Activated T-helper 9 cell treated with anti-CD3 and anti-CD28 coated beads, Interleukin-2, amount 50 U/mL, for 16 hours (primary cell): ENCODE measurements around the gene ARID1B.

Source experiments
- DNase-seq: peaks from one replicate; pipeline ENCODE4 v3.0.0-alpha.2; 2020; ENCODE audit warnings: low read depth

Gene ARID1B

DNA sequence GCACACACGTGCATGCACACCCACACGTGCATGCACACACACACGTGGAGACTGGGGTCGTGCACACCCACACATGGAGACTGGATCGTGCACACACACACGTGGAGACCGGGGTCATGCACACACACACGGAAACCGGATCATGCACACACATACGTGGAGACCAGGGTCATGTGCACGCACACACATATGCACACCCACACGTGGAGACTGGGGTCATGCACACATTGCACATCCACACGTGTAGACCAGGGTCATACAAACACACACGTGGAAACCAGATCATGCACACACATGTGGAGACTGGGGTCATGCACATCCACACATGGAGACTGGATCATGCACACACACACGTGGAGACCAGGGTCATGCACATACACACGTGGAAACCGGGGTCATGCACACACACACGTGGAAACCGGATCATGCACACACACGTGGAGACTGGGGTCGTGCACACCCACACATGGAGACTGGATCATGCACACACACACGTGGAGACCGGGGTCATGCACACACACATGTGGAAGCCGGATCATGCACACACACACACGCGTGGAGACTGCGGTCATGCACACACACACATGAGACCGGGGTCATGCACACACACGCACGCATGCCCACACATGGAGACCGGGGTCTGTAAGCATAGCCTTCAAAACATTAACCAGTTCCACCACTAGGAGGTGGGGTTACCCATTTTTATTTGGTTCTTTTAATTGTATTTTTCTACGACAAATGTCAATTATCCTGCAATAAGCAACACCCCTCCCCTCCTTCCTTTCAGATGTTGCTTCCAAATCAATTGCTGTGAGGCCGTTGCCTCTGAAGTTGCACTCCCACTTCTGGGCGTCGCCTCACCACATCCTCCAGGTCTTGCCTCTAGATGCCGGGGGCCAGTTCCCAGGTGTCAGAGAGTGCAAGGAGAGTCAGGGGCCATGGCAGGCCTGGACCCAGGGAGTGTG, 450.3 kb downstream of the ARID1B start:
- no peak for DNase-seq

DNA sequence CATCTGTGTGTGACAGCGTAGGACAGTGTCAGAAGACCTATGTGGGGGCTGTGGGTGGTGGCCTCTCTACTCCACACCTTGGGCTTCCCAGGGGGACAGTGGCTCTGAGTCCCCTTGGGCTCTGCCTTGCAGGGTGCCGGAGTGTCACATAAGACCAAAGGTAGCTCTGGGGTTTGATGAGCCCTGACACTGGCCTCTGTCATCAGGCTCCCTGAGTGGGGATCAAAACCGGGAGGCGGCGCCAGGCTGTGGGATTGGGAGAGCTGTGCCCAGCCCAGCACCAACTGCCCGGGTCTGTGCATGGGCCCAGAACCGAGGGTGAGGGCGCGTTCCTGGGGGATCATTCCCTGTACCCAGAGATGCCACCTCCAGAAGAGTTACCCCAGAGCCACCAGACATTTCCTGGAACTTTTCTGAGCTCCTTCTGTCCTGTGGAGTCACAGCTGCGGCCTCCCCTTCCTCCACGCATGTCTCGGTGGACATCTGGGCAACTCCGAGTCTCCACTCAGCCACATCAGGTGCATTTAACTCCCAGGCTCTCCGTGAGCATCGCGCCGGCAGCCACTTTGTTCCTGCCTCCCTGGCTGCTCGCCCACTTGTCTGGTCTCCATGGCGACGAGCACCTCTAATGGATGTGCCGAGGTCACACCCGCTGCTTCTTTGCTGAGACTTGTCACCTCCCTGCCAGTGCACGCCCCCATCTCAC, 451.4 kb downstream of the ARID1B start:
- DNase-seq = no peak

DNA sequence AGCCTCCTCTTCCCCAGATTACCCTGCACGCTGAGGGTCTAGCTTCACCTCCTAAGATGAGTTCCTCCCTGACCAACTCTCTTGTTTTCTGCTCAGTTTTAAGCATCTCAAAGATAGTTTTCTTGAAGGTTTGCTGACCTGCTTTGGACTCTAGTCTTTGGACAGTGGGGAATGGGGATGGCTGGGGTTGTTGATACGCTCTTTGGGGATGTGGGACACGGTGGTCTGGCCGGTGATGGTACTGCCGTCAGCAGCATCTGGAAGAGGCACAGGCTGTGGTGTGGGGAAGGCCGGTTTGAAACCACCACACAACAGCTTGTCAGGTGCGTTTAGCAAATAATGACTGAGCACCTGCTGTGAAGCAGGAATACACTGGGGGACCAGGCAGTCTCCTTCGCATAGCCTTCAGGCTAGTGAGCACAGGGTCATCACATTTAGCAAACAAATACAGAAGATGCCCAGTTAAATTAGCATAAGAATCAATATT, 452.0 kb downstream of the ARID1B start:
- no peak for DNase-seq

DNA sequence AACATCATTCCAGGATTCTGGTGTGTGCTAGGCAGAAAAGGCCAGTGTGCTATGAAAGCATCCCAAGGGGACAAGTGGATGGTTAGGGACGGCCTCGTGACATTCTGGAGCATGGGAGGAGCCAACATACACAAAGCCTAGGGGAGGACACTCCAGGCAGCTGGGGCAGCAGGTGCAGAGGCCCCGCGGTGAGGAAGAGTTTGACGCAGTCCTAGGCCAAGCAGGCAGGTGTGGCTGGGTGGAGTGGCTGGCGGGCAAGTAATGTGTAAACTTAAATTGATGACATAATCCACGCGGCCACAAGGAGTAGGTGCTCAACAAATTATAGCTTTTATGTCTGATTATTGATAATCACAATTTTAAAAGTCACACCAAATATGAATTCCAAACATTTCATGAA, 452.5 kb downstream of the ARID1B start:
- no peak for DNase-seq

DNA sequence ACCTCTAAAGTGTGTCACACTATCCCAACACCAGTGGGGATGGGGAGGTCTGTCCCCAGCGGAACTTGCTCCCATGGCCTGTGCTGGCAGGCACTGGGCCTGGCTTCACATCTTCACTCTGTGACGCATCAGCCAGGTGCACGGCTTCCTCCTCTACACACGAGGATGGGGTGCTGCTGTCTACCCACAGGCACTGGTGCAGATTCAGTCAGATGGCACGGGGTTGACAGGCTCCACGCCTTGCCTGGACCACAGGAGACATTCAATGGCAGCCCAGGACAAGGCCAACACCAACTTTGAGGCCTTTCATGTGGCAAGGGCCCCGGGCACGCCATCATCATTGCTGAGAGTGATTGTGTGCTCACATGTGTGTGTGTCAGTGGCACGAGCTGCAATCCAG, 453.7 kb downstream of the ARID1B start:
- DNase-seq = no peak

DNA sequence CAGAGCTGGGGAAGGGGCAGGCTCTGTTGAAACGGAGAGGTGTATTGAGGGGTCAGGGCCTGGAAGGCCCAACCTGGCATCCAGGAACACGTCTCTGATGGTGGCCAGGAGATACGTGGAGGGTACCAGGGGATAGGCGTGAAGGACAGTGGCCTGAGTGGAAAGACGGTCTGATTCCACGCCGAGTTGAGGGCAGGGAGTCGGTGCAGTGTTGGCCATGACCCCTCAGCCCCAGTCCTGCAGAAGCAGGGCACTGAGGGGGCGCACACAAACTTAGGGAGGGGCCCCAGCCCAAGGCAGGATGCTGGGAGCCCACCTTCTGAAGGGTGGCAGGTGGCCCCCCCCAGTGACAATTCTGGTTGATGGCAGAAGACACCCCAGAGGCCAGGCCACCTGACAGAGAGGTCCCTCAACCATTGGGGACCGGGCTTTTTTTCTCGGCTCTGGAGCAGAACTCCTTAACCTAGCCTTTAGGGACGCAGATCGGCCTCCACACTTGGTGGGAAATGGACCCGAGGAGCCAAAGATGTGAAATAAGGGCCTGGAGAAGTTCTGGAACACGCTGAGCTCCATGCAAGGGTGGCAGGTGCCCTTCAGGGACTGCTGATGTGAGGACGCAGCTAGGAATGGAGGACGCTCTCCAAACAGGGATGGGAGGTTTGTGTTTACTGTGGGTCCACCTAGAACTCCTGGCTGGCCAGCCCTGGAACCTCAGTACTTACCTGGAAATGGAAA, 455.1 kb downstream of the ARID1B start:
- no peak for DNase-seq

DNA sequence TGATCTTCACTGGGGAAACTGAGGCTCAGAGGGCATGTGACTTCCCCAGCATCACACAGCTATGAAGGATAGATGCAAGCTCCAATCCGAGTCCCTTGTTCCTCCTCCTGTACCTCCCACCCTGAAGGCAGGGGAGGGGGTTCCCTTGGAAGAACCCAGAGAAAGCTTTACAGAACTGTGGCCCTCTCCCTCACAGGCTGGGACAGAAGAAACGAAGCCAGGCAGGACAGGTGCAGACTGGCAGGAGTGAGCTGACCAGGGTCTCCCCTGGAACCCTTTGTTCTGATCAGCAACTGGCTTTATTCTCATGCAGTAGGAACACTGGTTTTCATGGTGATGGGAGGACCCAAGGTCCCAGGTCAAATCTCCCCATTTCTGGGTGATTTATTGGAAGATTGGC, 456.0 kb downstream of the ARID1B start:
- DNase-seq = no peak

DNA sequence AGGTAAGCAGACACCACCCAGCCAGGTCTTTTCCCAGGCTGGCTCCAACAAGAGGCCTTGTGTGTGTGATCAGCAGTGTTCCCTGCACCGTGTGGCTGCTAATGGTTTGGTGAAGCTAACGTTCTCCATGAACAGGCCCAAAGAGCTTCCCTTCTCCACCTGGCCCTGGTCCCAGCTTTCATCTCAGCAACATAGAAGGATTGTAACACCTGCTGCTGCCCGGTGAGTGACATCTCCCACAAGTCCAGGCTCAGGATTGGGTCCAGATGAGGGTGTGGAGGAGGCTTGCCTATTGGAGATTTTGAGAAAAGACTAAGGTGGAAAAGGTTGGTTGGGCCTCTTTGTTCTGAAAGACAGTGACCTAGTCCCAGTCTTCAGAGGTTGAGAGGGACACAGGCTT, 456.5 kb downstream of the ARID1B start:
- no peak for DNase-seq

DNA sequence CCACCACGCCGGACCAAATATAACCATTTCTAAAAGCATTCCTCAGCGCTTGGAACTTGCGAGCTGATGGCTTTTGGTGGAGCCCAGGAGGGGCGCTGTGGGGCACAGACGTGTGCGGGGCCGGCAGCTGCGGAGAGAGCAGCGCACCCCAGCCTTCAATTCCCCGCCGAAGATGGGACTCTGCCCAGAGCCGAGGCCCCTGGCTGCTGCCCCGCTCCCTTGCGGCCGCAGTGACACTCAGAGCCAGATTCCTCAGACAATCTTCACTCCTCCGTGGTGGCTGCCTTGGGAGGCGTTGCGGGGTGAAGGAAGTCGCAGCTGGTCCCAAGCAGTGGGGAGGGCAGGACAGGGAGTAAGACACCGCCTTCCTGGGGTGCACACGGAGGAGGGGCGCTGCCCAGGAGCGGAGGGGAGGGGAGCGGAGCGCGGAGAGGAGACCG, 458.4 kb downstream of the ARID1B start:
- no peak for DNase-seq

DNA sequence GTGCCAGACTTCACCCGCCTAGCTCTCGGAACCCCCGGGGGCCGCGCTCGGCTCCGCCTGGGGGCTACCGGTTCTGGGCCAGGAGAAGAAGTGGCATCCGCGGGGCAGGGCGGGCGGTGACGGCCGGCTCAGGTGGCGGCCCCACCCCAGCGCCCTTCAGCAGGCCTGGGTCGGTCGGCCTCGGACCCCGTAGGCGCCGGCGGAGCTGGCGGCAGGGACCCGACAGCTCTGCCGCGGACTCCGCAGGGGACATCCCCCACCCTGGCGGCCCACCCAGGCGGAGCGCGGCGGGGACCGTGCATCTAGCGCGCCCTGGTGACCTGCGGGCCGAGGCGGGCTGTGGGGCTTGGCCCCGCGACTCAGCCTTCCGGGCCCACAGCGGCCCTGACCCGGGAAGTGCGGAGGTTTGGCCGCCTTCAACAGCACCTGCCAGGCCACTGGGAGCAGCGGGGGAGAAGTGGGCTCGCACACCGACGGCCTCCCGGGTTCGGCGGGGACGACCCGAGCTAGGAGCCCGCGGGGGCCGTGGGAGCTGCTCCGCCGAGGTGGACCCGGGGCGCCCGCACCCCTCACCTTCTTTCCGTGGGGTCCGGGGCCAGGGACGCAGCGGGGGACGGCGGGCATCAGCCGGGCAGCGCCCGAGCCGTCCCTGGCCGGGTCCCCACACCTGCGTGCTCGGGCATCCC, 459.0 kb downstream of the ARID1B start:
- DNase-seq = no peak

DNA sequence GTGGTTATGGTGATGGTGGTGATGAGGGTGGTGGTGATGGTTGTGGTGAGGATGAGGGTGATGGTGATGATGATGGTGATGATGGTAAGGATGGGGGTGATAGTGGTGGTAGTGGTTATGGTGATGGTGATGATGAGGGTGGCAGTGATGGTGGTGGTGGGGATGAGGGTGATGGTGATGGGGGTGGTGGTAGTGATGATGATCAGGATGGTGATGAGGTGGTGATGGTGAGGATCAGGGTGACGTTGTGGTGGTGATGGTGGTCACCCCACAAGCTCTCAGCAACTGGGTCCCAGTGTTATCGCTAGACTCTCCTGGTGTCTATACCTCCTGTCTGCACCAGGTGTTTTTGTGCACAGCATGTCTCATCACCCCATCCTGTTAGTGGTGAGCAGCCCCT, 461.2 kb downstream of the ARID1B start:
- DNase-seq = no peak

DNA sequence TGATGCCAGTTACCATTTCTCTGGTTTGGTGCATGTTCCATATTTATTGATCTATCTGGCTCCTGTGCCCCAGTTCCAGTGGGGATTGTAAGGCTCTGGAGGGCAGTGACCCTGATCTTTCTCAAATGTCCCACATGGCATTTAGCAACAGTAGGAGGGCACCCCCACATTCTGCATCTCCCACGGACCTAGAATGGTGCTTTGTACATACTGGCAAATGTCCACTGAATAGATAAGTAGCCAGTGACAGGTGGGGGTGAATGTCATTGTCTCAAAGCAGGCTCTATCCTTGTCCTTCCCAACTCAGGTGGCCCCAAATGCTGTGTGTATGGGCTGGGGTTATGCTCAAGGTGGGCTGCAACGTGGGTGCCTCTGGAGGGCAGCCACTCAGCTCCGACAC, 462.0 kb downstream of the ARID1B start:
- DNase-seq = no peak

DNA sequence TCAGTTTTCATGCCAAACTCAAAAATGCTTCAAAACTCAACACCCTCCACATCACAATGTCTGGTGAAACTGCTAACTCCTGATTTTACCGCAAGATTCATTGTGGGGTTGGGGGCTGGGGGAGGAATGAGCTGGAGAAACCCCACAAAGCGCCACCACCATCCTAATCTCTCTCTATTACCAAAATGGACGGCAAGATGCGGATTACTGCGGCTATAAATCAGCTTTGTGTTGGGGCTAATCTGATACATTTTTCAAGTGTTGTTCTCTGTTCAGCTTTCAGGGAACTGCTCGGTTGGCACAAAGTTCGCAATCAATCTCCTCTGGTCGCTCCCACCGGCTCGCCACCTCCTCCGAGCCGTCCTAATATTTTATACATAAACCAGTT, 462.5 kb downstream of the ARID1B start:
- no peak for DNase-seq

DNA sequence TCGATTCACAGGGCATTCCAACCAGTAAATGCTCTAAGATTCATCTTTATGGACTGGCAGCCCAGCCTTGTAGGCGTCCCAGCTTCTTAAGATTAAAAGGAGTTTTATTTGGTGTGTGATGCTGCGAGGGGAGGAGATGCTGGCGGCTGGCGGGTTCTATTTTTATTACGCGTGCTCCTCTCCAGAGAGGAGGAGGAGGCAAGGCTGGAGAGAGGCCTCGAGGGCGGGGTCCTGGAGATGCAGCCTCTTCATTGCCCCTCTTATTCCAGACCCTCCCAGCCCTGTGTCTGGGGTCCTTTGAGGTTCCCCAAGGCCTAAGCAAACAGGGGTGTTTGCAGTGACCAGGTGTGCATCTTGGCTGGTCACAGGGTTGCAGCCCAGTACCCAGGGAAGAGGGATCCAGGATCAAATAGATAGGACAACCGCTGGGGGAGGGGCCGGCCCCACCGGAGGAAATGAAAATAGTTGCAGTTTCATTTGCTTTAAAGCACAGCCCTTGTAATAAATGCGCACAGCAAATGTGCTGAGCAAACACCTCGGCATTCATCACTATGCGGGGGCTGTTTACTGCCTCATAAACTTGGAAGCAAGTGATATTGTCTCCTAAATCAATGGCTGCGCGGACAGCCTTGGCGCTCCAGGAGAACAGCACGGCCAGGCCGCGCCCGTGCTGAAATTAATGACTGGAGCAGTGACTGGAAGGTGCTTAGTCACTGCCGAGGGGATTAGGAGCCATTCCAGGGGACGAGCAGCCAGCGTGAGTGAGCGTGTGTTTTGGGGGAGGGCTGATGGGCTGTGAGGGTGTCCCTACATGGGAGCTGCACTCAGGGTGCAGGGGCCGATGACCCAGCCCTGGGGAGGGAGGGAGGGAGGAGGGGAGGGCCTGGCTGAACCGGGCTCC, 463.1 kb downstream of the ARID1B start:
- DNase-seq = no peak

DNA sequence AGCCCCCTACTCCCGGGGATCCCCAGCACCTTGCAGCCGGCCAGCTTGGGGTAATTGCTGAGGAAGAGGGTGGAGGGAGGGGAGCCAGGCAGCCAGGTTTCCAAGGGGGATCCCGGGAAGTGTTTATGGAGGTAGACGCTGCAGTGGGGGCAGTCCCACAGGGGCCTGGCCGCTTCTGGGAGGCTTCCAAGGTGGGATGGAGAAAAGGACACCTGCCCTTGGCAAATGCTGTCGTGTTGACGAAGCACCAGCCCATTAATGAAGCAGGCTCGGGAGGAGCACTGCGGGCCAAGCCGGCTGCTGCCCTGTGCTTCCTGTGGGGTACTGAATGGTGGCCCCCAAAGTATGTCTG, 463.8 kb downstream of the ARID1B start:
- DNase-seq = no peak

DNA sequence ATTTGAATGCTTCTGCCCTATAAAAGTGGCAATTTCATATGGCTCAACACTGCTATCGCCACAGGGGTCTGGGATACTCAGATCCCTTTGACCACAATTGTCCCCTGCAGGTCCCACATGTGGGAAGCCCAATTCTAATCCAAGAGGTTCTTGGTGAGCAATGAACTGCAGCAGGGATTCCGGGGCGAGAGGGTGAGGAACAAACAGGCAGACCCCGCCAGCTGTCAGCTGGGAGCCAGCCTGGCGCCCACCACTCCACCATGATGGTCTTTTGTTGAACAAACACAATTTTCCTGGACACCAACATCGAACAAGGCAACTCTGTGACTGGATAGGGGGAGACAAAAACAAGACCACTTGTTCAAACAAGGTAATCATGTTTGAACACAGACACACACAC, 465.6 kb downstream of the ARID1B start:
- no peak for DNase-seq

DNA sequence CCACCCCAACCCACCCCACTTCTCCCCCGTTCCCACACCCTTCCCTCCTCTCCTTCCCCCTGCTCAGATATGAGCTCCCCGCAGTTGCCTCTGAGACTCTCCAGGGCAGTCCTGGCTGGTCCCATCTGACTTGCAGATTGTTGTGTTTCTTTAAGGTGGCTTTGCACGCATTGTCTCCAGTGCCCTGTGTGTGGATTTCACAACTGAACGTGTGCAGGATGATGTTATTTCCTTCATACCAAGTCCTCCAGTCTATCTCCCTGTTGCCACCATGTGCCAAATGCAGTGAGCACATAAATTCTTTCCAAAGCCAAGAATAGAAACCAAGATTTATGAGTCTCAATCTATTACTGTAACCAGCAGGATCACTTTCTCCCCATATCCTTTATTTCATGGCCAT, 467.0 kb downstream of the ARID1B start:
- DNase-seq = no peak

DNA sequence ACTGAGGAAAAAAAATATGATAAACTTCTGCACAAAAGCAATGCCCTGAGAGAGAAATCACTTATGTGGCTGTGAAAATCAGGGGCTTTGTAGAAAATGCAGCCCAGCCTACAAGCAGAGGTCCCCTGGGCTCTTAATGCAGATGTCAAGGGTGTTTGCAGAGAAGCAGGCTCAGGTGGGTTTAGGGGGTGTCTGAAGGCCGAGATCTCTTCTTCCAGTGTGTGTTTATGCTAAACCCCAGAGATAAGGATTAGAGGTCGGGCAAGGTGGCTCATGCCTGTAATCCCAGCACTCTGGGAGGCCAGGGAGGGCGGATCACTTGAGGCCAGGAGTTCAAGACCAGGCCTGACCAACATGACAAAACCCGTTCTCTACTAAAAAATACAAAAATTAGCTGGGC, 467.6 kb downstream of the ARID1B start:
- DNase-seq = no peak

DNA sequence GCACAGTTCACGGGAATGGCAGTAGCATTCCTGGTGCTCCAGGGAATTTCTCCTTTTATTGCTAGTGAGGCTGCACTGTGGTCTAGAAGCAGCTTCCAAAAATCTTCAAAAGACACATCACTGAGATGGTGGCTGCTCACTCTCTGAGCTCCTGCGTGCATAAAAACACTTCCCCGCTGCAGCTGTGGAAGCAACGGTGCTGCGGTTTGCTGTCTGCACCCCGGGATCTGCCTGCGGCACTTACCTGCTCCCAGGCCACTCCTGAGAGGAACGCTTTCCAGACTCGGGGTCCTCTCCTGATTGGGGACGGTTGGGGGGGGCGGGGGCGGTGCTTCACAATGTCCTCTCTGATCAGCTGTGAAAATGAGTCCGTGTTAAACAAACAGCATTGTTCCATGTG, 468.3 kb downstream of the ARID1B start:
- DNase-seq = no peak

DNA sequence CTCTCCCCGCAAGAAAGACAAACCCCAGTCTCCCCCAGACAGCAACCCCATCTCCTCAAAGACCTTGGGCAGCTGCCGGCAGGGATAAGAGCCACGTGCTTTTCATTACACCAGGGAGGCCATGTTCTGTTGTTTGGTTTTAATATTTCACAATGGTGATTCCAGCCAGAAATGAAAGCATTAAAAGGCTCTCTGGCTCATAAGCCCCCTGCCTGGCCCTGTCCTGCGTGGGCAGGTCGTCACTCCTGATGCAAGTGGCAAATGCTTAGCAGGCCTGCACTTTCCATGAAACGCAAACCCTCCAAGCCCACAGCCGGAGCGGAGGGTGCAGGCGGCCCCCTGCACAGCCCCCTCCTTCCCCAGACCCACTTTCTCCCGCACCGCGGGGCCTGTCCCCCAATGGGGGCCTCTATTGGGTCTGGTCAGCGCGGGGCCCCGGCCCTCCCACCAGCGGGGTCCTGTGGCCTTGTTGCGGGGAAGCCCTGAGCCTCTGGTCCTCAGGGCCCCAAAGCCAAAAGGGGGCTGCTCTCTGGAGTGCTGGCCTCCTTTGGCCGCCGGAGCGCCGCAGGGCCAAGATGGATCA, 469.0 kb downstream of the ARID1B start:
- no peak for DNase-seq
